Iris pigment epithelial cell (primary cell): ENCODE data around the gene LPAR3.
"Not testable (repeated sequence)": the region's sequence is repeated elsewhere in the genome, so short reads cannot be mapped to it uniquely, and the experiment has no call there.

Experiments used
- DNase-seq: peaks from one replicate; pipeline ENCODE4 v3.0.0-alpha.2; 2011; ENCODE audit warnings: low read depth

The LPAR3 gene

DNA sequence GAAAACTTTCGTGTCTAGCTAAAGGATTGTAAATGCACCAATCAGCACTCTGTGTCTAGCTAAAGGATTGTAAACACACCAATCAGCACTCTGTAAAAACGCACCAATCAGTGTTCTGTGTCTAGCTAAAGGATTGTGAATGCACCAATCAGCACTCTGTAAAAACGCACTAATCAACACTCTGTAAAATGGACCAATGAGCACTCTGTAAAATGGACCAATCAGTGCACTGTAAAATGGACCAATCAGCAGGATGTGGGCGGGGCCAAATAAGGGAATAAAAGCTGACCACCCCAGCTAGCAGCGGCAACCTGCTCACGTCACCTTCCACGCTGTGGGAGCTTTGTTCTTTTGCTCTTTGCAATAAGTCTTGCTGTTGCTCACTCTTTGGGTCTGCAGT, 9.7 kb upstream of the LPAR3 start:
- DNase-seq = not testable (repeated sequence)

DNA sequence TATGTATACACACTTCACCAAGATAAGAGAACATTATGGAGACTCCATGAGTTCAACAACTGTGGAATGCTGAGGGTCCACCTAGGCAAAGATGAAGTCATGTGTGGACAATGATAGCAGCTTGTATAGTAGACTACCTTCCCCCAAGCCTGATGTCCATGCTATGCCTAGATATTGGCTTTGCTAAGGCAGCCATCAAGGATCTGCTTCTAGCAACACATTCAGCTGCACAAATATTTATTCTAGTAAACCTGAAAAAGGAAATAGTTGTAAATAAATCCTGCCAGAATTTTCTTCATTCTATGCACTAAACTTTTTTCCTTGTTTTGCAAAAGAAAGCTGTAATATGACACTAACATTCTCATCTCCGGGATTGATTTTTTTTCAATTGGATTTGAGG, 7.0 kb upstream of the LPAR3 start:
- DNase-seq = no peak

DNA sequence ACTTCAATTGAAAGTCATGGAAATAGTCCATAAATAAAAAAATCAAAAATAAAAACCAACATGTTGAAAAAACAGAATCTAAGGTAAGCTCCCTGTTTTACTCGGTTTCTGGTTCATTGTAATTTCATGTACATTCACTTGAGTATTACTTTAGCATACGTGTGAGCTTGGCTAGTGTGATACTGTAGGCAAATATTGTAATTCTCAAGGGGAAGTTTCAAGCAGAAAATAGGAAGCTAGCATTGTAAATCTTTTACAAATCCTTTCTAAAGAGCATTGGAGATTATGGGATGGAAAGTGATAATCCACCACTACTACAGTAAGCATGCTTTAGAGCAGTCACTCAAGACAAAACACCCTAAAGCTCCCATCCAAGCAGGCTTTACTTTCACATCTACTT, 3.3 kb upstream of the LPAR3 start:
- no peak for DNase-seq

GRCh38 chr1:84890566-84890965, 2.4 kb downstream of the LPAR3 start:
- no peak for DNase-seq

DNA sequence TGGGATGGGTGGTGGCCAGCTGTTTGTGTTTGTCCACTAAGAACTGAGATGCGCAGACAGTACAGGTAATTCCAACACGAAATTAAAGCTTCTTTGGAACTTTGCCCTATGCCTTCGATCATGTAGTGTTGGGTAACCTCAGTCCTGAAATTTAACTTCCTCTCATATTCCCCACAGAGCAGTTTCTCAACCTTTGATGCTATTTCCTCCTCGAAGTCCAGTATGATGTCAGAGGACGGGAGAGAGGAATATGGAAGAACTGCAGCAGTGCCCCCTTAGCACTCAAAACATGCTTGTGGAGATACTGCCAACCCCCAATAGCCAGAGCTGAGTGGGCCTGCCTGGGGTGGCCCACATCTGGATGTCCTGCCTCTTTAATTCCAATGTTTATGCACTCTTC, 3.6 kb downstream of the LPAR3 start:
- DNase-seq = no peak

DNA sequence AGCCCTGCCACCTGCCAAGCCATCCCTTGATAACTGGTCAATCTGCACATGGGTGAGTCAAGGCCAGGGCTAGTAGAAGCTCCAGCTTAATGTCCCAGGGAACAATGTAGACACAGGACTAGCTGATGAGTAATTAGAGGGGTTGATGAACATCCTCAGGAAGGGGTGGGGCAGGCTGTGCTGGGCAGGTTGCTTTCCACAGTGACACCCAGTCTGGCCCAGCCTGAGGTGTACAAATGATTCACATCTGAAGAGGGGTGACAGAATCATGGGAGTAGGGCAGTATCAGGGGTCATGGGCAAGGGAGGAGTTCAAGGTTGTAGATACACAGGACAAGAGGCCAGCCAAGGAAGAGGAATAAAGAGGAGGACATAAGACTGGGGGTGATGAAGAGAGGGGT, 4.3 kb downstream of the LPAR3 start:
- DNase-seq = no peak

DNA sequence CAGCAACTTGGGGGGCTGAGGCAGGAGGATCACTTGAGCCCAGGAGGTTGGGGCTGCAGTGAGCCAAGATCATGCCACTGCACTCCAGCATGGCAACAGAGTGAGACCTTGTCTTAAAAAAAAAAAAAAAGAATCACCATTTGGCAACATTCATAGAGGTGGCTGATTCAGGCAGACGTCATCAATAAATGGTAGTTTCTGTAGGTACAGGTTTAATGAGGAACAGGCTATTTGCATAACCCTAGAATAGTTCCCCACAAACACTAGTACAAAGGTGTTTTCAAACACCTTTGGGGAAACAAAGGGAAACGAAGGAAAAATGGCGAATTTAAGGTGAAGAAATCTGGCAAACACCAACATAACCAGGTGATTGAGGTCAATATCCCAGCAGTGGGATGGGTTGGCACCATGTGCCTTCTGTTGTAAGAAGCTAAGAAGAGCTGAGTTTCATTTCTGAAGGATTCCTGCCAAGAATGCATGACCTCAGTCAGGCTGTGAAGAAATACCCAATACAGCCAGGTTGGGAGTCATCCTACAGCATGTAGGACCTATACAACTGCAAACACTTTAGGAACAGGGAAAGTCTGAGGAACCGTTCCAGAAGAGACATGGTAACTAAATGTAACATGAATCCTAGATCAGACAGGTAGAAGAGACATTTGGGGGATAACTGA, 5.6 kb downstream of the LPAR3 start:
- peak; percentile 86 for DNase-seq

DNA sequence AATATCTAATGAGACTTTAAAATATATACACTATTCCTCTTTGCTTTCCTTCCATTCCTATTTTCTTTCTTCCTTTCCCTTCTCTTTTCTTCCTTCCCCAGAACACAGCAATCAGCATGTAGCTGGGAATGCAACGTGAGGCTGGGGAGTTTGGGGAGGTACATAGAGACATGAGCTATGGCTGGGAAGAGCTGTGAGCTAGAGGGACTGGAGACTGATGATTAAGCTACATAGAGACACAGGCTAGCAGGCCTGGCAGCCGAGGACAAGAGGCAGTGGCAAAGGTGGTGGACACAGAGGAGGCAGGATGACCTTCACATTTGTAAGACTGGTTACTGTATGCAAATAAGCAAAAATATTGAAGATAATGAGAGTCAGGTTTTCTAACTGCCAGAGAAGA, 7.5 kb downstream of the LPAR3 start:
- no peak for DNase-seq

- DNase-seq = no peak
Measured at GRCh38 chr1:84884671-84885389, 8.2 kb downstream of the LPAR3 start.

GRCh38 chr1:84883286-84883685, 9.7 kb downstream of the LPAR3 start:
- peak; percentile 68 for DNase-seq

DNA sequence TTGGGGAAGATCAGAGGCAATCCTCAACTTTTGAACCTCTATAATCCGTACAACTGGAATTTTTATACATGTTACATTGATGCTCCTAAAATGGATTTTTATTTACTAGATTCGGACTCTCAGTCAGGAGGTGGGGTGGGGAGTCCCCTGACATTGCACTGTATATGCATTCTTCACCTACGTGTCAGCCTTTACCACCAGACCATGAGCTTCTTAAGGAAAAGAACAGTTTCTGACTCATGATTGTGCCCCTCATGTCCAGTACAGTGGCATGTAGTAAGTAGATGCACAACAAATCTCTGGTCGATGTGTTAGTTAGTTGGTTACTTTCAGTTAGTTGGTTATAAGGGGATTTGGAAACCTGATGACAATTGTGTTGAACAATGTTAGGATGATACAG, 15.4 kb downstream of the LPAR3 start:
- DNase-seq = peak; percentile 86

- no peak for DNase-seq
Measured at GRCh38 chr1:84876353-84876752, 16.7 kb downstream of the LPAR3 start.

DNA sequence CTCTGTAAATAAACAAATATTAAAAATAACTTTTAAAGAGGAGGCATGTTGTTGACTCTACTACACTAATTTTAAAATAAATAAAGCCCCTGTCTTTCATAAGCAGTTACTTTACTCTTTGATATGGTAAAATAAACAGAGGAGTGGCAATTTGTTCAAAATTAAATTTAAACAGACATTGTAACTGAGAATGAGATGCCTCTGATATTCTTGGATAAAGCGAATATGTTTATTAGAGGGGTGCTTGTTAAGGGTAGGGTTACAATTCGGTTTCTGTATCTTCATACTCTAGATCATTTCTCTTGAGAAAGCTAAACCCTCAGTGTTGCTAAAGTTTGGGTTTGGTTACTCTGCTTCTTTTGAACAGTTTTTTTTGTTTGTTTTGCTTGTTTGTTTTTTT, 19.6 kb downstream of the LPAR3 start:
- no peak for DNase-seq

DNA sequence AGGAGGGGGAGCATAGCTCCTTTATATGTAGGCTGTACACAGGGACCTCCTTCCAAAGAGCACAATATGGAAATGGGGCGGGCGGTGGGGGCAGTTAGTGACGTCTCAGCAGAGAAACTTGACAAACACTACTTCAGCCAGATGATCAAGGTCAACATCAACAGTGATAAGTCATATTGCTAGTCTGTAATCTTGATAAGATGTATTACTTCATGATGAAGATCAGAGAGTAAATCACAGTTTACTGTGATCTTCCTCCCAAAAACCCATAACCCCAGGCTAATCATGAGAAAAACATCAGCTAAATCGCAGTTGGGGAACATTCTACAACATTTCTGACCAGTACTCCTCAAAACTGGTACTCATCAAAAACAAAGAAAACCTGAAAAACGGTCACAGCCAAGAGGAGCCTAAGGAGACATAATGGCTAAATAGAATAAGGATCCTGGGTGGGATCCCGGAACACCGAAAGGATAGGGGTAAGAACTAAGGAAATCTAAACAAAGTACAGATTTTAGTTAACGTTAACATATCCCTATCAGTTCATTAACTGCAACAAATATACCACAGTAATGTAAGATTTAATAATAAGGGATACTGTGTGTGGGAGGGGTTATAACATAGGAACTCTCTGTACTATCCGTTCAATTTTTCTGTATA, 20.2 kb downstream of the LPAR3 start:
- DNase-seq = no peak

GRCh38 chr1:84871181-84871580, 21.8 kb downstream of the LPAR3 start:
- DNase-seq = no peak

DNA sequence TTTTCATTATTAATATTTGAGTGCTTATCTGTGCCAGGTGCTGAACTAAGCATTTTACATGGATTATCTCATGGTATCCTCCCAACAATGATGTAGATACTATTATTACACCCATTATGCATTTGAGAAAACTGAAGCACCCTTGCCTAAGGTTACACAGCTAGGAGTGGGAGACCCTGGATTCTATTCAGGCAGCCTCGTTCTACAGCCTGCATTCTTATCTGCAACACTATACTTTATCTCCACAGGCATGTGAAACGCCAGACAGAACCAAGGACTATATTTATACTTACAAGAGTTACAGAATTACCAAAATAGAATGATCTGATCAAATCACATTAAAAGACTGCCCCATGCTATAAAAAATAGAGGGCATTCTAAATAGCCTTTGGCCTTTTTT, 22.4 kb downstream of the LPAR3 start:
- DNase-seq = no peak

GRCh38 chr1:84869720-84870119, 23.3 kb downstream of the LPAR3 start:
- peak; percentile 90 for DNase-seq

- no peak for DNase-seq
Measured at GRCh38 chr1:84862810-84863251, 30.2 kb downstream of the LPAR3 start.

- DNase-seq = no peak
Measured at GRCh38 chr1:84861988-84862644, 30.9 kb downstream of the LPAR3 start.

GRCh38 chr1:84861516-84861915, 31.5 kb downstream of the LPAR3 start:
- no peak for DNase-seq

- DNase-seq = no peak
Measured at GRCh38 chr1:84859866-84860265, 33.1 kb downstream of the LPAR3 start.

DNA sequence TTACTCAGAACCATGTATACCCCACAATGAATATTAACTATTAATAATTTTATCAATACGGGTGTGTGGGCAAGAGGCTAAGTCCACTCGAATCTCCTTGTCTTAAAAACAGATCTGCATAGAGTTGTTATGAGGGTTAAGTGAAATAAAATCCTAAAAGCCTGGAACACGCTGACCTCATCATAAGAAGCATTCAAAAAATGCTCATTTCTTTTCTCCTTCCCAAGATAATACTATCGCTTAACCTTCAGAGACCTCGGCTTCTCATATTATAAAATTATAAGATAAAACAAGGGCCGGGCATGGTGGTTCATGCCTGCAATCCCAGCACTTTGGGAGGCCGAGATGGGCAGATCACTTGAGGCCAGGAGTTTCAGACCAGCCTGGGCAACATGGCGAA, 35.1 kb downstream of the LPAR3 start:
- no peak for DNase-seq
